Measurements from ENCODE around the gene ZNF749.
A peak's percentile ranks its signal among the peaks of the same experiment; 100 is the strongest.

Gene ZNF749

DNA sequence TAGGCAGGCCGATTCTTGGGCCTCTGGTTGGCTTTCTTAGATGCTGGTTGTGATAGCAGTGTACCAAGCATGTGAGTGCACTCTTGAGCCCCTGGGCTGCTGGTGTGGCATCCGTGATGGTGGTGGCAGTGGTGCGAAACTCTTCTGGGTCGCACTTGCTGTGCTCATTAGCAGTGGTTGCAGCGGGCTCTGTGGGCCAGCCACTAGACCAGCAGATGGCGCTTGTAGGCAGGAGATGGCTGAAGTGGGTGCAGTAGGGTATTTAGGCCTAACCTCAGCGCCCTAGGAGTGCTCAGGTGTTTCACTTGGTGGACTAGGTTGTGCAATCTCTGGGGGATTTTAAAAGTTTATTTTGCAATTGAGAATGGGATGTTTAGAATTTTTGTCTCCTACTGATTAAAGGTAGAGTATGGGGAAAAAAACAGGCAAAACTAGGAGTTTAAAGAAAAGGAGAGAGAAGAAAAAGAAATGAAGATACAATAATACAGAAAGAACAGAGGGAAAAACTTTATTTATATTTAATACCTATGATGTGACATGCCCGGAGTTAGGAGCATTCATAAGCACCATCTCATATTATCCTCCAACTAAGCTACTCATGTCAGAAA lies 28.5 kb upstream of the ZNF749 start:
- TF ChIP-seq, protein P1, sequence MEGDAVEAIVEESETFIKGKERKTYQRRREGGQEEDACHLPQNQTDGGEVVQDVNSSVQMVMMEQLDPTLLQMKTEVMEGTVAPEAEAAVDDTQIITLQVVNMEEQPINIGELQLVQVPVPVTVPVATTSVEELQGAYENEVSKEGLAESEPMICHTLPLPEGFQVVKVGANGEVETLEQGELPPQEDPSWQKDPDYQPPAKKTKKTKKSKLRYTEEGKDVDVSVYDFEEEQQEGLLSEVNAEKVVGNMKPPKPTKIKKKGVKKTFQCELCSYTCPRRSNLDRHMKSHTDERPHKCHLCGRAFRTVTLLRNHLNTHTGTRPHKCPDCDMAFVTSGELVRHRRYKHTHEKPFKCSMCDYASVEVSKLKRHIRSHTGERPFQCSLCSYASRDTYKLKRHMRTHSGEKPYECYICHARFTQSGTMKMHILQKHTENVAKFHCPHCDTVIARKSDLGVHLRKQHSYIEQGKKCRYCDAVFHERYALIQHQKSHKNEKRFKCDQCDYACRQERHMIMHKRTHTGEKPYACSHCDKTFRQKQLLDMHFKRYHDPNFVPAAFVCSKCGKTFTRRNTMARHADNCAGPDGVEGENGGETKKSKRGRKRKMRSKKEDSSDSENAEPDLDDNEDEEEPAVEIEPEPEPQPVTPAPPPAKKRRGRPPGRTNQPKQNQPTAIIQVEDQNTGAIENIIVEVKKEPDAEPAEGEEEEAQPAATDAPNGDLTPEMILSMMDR (IDR thresholded peaks at IDR 0.05; ENCODE audit: insufficient read depth, missing control alignments) = peak; percentile 94
- DNase-seq (ENCODE audit: insufficient read length, low spot score) (peak; percentile 75), FAIRE-seq (no peak)

- DNase-seq (ENCODE audit: insufficient read length, low spot score) = peak; percentile 88
- no peak for FAIRE-seq
- TF ChIP-seq, protein P1 (IDR thresholded peaks at IDR 0.05; ENCODE audit: insufficient read depth, missing control alignments) = no peak
These were observed 24.1 kb upstream of the ZNF749 start, which contains the start of gene ZNF17 for GRCh38 chr19:57410877-57411671. ZNF17 (plus strand) TSS chr19:57411161; CDS start chr19:57413616, 2,455 bp downstream.

GRCh38 chr19:57419439-57419838 lies 15.7 kb upstream of the ZNF749 start:
- no peak for DNase-seq (ENCODE audit: insufficient read length, low spot score)
- TF ChIP-seq, protein P1 (IDR thresholded peaks at IDR 0.05; ENCODE audit: insufficient read depth, missing control alignments) = no peak
- FAIRE-seq = no peak

DNA sequence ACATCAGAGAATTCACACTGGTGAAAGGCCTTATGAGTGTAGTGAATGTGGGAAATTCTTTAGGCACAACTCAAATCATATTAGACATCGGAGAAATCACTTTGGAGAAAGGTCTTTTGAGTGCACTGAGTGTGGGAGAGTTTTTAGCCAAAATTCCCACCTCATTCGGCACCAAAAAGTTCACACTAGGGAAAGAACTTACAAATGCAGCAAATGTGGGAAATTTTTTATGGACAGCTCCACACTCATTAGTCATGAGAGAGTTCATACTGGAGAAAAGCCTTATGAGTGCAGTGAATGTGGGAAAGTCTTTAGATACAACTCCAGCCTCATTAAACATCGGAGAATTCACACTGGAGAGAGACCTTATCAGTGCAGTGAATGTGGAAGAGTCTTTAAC lies 14.1 kb upstream of the ZNF749 start:
- TF ChIP-seq, protein P1 (IDR thresholded peaks at IDR 0.05; ENCODE audit: insufficient read depth, missing control alignments) = no peak
- DNase-seq (ENCODE audit: insufficient read length, low spot score) (no peak), FAIRE-seq (no peak)

DNA sequence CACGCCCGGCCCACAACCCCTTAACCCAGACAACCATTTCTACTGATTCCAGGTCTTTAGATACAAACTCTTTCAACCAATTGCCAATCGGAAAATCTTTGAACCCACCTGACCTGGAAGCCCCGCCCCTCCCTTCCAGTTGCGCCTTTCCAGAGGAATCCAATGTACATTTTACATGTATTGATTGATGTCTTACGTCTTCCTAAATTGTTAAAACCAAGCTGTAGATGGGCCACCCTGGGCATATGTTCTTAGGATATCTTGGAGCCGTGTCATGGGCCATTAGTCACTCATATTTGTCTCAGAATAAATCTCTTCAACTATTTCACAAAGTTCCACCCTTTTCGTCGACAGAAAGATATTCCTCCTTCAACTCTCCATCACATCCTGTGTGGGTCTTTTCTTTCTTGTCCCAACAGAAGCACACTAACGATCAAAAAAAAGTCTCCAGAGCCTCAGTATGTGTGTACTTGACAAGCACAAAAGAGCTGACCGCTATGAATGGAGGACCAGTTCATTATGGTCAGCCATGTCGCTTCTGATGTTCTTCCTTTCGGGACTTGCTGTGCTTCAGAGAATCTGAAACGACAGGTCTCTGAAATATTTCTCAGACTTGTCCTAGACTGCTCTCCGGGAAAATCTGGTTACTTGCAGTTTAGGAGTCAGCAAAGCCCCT lies 601 bp upstream of the ZNF749 start:
- FAIRE-seq (no peak), DNase-seq (ENCODE audit: insufficient read length, low spot score) (no peak)
- TF ChIP-seq, protein P1 (IDR thresholded peaks at IDR 0.05; ENCODE audit: insufficient read depth, missing control alignments) = no peak

DNA sequence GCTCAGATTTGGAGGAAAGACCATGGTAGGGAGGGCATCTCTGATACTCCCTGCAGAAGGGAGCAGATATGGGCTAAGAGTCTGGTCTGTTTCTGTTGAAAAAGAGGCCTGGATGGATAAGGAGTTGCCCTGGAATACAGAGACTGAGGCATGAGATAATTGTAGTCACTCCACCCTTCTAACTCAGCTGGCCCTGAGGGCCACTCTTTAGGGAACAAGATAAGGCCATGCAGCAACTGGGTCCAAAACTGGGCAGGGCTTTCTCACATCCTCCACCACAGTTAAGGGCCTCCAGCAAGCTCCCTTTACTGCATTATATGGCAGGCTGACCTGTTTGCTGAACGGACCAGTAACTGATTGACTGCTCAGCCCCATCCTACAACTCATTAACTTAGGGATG lies 1.3 kb downstream of the ZNF749 start:
- TF ChIP-seq, protein P1 (IDR thresholded peaks at IDR 0.05; ENCODE audit: insufficient read depth, missing control alignments) = no peak
- no peak for FAIRE-seq
- no peak for DNase-seq (ENCODE audit: insufficient read length, low spot score)
